Cardiac fibroblast (primary cell): ENCODE data around the gene GGA3.

Source experiments
- DNase-seq, 2 donors: peaks; one replicate each; pipeline versions ENCODE4 v3.0.0 to v3.0.0-alpha.2; 2010; ENCODE audit warnings: low read depth in 2 of 2
- H3K4me3 ChIP-seq, 2 donors: replicated peaks in 1 of 2; 1 replicate in 1 of 2; 2 replicates in 1 of 2; pipeline ENCODE4 v1.5.1; 2011; ENCODE audit warnings: low read depth in 2 of 2, low read length in 2 of 2, mild to moderate bottlenecking in 2 of 2, moderate library complexity in 1 of 2
- CTCF ChIP-seq: IDR thresholded peaks from one replicate; pipeline ENCODE4 v1.5.1; 2011; ENCODE audit warnings: low read depth, mild to moderate bottlenecking, low read length, inconsistent platforms

GGA3 gene

GRCh38 chr17:75252039-75252816 lies 9.2 kb downstream of the GGA3 start:
- DNase-seq: no peak
- no peak for TF ChIP-seq CTCF
- H3K4me3 ChIP-seq: no peak overlapping the region

- H3K4me3 ChIP-seq: peak overlapping the region in 1 of 2 donors; percentile 14
- DNase-seq: peak; percentile 69 to 82
Observed at GRCh38 chr17:75250009-75250471, 11.4 kb downstream of the GGA3 start.

GRCh38 chr17:75249564-75249963 lies 11.8 kb downstream of the GGA3 start:
- DNase-seq: no peak
- no peak for TF ChIP-seq CTCF
- H3K4me3 ChIP-seq: no peak overlapping the region

More at GRCh38 chr17:75250009-75250471, 11.4 kb downstream of the GGA3 start:
- no peak for TF ChIP-seq CTCF

GRCh38 chr17:75246404-75246803 lies 15.0 kb downstream of the GGA3 start:
- no peak for TF ChIP-seq CTCF
- no peak for DNase-seq
- no peak overlapping the region for H3K4me3 ChIP-seq

GRCh38 chr17:75245011-75245410 lies 16.4 kb downstream of the GGA3 start:
- H3K4me3 ChIP-seq: no peak overlapping the region
- TF ChIP-seq CTCF: no peak
- no peak for DNase-seq

GRCh38 chr17:75244133-75244866 lies 17.1 kb downstream of the GGA3 start:
- no peak overlapping the region for H3K4me3 ChIP-seq

More at GRCh38 chr17:75244133-75244866, 17.1 kb downstream of the GGA3 start:
- no peak for DNase-seq
- TF ChIP-seq CTCF: no peak
